Fibroblast of lung (primary cell): ENCODE measurements around the gene IGSF9. TPM values are rescaled to one million over a fixed set of nuclear protein-coding genes. Genes with fewer than 3 reads are reported as not detected.
A peak's percentile ranks its signal among the peaks of the same experiment; 100 is the strongest.

Source experiments
- DNase-seq, 2 donors: peaks; one replicate each; pipeline versions ENCODE4 v3.0.0 to v3.0.0-alpha.2; 2010; ENCODE audit warnings: low read depth in 2 of 2
- H2AFZ ChIP-seq: 2 replicates; pipeline ENCODE4 v1.5.1; 2012; ENCODE audit warnings: low read length, control low read depth, inconsistent platforms
- H3K27ac ChIP-seq: 2 replicates; pipeline ENCODE4 v1.5.1; 2011; ENCODE audit warnings: low read length, control low read depth; ENCODE audit not compliant: insufficient read depth
- H3K27me3 ChIP-seq: 2 replicates; pipeline ENCODE4 v1.5.1; 2011; ENCODE audit warnings: mild to moderate bottlenecking, low read length; ENCODE audit not compliant: control insufficient read depth, insufficient read depth
- H3K36me3 ChIP-seq: 2 replicates; pipeline ENCODE4 v1.5.1; 2011; ENCODE audit warnings: low read length; ENCODE audit not compliant: control insufficient read depth, insufficient read depth
- H3K4me1 ChIP-seq: 2 replicates; pipeline ENCODE4 v1.5.1; 2011; ENCODE audit warnings: low read length; ENCODE audit not compliant: control insufficient read depth, insufficient read depth; ENCODE audit errors: extremely low read depth
- H3K4me2 ChIP-seq: 2 replicates; pipeline ENCODE4 v1.5.1; 2011; ENCODE audit warnings: low read length, control low read depth; ENCODE audit not compliant: insufficient read depth; ENCODE audit errors: extremely low read depth
- H3K4me3 ChIP-seq, 4 experiments: fragments of 200-600 bp in 1 of 4; sonication (generic) in 1 of 4; replicated peaks in 1 of 4; 2 replicates each; pipeline ENCODE4 v1.5.1; 2011 to 2016; ENCODE audit warnings: low read length in 4 of 4, low read depth in 3 of 4, mild to moderate bottlenecking in 3 of 4, control low read depth in 2 of 4, inconsistent platforms in 1 of 4, mixed read lengths in 1 of 4; ENCODE audit not compliant: insufficient read depth in 1 of 4; ENCODE audit errors: control extremely low read depth in 1 of 4
- H3K79me2 ChIP-seq: 2 replicates; pipeline ENCODE4 v1.5.1; 2012; ENCODE audit warnings: mild to moderate bottlenecking, low read length, inconsistent platforms; ENCODE audit not compliant: control insufficient read depth, insufficient read depth
- H3K9ac ChIP-seq: 2 replicates; pipeline ENCODE4 v1.5.1; 2011; ENCODE audit warnings: mild to moderate bottlenecking, low read length, control low read depth; ENCODE audit not compliant: insufficient read depth
- H3K9me3 ChIP-seq: 2 replicates; pipeline ENCODE4 v1.5.1; 2012; ENCODE audit warnings: low read depth, low read length; ENCODE audit not compliant: control insufficient read depth, insufficient read depth
- H4K20me1 ChIP-seq: 2 replicates; pipeline ENCODE4 v1.5.1; 2011; ENCODE audit warnings: low read length; ENCODE audit not compliant: control insufficient read depth, insufficient read depth; ENCODE audit errors: extremely low read depth
- EZH2 ChIP-seq: IDR thresholded peaks from 2 replicates; pipeline ENCODE4 v1.5.1; 2012; ENCODE audit warnings: low read length, control low read depth, mild to moderate bottlenecking; ENCODE audit errors: missing control alignments
- polyA plus RNA-seq, 2 donors: library from polyadenylated mRNA; depleted of rRNA in 1 of 2; stranded (reverse) in 1 of 2; unstranded in 1 of 2; fragments of >200 nt; gene quantifications; 2 replicates each; pipeline ENCODE4 v1.2.1, GENCODE V29; 2011 to 2012; ENCODE audit warnings: missing spikeins in 1 of 2
- total RNA-seq: library from RNA; depleted of rRNA; stranded (reverse); fragments of >200 nt; gene quantifications from 2 replicates; pipeline ENCODE4 v1.2.1, GENCODE V29; 2014
- TF ChIP-seq, protein P1 (sequence below), 2 donors: IDR thresholded peaks in 1 of 2; conservative IDR thresholded peaks in 1 of 2; 1 replicate in 1 of 2; 2 replicates in 1 of 2; pipeline ENCODE4 v1.5.1; 2011 to 2012; ENCODE audit warnings: low read length in 2 of 2, control low read depth in 1 of 2, inconsistent platforms in 1 of 2, low read depth in 1 of 2, mild to moderate bottlenecking in 1 of 2

Gene IGSF9
- total and polyA plus RNA-seq, 2 donors (not counting 1 experiment from before 2014, with no cell fraction given): under 0.01 TPM; not detected in 1

GRCh38 chr1:159938211-159938852 lies 7.1 kb downstream of the IGSF9 start:
- Histone ChIP-seq H3K4me3 (no peak overlapping the region), H3K4me2 (no peak overlapping the region), H2AFZ (no peak overlapping the region), H3K4me1 (no peaks in the 10 kb centered on the region), H3K9me3 (no peaks in the 10 kb centered on the region), H3K27ac (no peak overlapping the region), H3K36me3 (no peaks in the 10 kb centered on the region), H3K27me3 (peaks cover 23% of the 10 kb centered on the region), H4K20me1 (no peaks in the 10 kb centered on the region), H3K79me2 (no peaks in the 10 kb centered on the region), H3K9ac (no peak overlapping the region)
- TF ChIP-seq EZH2: no peak
- TF ChIP-seq, protein P1, sequence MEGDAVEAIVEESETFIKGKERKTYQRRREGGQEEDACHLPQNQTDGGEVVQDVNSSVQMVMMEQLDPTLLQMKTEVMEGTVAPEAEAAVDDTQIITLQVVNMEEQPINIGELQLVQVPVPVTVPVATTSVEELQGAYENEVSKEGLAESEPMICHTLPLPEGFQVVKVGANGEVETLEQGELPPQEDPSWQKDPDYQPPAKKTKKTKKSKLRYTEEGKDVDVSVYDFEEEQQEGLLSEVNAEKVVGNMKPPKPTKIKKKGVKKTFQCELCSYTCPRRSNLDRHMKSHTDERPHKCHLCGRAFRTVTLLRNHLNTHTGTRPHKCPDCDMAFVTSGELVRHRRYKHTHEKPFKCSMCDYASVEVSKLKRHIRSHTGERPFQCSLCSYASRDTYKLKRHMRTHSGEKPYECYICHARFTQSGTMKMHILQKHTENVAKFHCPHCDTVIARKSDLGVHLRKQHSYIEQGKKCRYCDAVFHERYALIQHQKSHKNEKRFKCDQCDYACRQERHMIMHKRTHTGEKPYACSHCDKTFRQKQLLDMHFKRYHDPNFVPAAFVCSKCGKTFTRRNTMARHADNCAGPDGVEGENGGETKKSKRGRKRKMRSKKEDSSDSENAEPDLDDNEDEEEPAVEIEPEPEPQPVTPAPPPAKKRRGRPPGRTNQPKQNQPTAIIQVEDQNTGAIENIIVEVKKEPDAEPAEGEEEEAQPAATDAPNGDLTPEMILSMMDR (conservative IDR thresholded peaks at IDR 0.05 in 1 of 2, IDR thresholded peaks at IDR 0.05 in 1 of 2; ENCODE audit: low read depth in 1 of 2, low read length in 2 of 2): no peak
- DNase-seq: no peak

- no peaks in the 10 kb centered on the region for H3K9me3 ChIP-seq
- H3K79me2 ChIP-seq: no peaks in the 10 kb centered on the region
- peaks cover 15% of the 10 kb centered on the region for H3K27me3 ChIP-seq
- TF ChIP-seq EZH2: no peak
- TF ChIP-seq, protein P1 (conservative IDR thresholded peaks at IDR 0.05 in 1 of 2, IDR thresholded peaks at IDR 0.05 in 1 of 2; ENCODE audit: low read depth in 1 of 2, low read length in 2 of 2): no peak
- H3K4me3 ChIP-seq: no peak overlapping the region
- DNase-seq: no peak
- no peak overlapping the region for H3K4me2 ChIP-seq
- no peaks in the 10 kb centered on the region for H3K4me1 ChIP-seq
- H3K9ac ChIP-seq: no peak overlapping the region
- H2AFZ ChIP-seq: no peak overlapping the region
- no peaks in the 10 kb centered on the region for H4K20me1 ChIP-seq
- no peak overlapping the region for H3K27ac ChIP-seq
- H3K36me3 ChIP-seq: no peaks in the 10 kb centered on the region
Measured at GRCh38 chr1:159937054-159937750, 8.2 kb downstream of the IGSF9 start.

DNA sequence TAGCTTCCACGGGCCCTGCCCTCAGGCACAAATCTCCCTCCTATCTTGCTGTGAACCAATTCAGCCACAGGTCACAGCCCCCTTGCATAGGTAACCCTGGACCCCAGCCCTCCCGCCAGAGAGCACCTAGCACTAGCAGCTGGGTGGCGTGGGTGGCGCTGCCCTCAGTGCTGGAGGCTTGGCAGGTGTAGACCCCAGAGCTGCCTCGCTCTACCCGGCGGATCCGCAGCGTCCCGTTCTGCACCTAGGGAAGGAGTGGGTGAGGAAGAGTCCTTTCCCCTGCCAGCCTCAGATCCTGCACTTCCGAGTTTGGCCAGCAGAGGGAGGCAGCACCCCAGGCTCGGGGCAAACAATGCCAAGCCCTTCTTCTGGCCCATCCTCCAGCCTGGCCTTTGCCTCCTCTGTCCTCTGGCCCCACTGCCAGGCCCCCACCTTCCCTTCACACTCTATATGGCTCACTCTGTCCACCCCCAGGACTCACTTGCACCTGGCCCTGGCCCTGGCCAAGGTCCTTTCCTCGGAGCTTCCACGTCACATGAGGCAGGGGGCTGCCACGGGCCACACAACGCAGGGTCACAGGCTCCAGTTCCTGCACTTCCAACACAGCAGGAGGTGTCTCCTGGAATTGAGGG lies 9.0 kb downstream of the IGSF9 start:
- Histone ChIP-seq H3K9ac (no peak overlapping the region), H2AFZ (no peak overlapping the region), H4K20me1 (no peaks in the 10 kb centered on the region), H3K4me1 (no peaks in the 10 kb centered on the region), H3K36me3 (no peaks in the 10 kb centered on the region), H3K9me3 (no peaks in the 10 kb centered on the region), H3K27ac (no peak overlapping the region), H3K4me3 (no peak overlapping the region), H3K4me2 (no peak overlapping the region), H3K79me2 (no peaks in the 10 kb centered on the region), H3K27me3 (peaks cover 15% of the 10 kb centered on the region)
- DNase-seq: peak; percentile 16 to 41
- TF ChIP-seq, protein P1 (conservative IDR thresholded peaks at IDR 0.05 in 1 of 2, IDR thresholded peaks at IDR 0.05 in 1 of 2; ENCODE audit: low read depth in 1 of 2, low read length in 2 of 2): peak; percentile 89 to 98
- no peak for TF ChIP-seq EZH2
